ENCODE data around the gene SLC44A1. TPM values are rescaled to one million over a fixed set of nuclear protein-coding genes. Genes with fewer than 3 reads are reported as not detected.

The SLC44A1 gene
- total RNA-seq, 4 donors from 2014 or later, result 45.3 to 74.9 (median 67.7) TPM

DNA sequence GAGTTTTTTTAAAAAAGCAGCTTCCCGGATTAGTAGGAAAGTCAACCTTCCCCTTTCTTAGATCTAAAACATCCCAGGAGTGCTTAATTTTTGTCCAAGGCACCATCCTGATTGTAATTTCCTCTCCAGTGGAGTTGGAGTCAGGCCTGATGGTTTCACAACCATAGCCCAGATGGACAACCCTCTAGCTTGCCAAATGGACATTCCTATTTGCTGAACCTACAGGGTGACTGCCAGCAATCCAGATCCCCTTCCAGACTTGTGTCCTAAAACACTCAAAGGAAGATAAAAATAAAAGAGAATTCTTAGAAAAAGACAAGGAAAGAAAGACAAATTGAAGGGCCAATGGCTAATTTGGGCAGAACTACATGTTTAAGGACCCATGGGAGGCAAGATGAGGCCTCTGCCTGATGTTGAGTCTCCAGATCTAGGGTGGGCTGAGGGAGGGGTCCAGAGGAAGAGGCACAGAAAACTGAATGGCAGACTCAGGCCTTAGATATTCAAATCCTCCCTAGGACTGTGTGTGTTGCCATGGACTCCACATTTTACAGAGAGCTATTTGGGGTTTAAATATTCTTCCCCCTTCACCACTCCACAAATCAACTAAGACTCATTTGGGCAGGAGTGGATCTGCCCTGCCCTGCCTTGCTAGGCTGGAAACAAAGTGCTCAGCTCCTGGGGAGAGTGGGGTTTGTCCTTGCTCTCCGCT, 38.5 kb upstream of the SLC44A1 start:
- DNase-seq (ENCODE audit: low spot score in 2 of 2), result peak; percentile 59 to 91
- H3K4me1 ChIP-seq, result peaks cover 0 to 18% (median 2%) of the 10 kb centered on the region in 4 donors
- H3K27ac ChIP-seq, result peak overlapping the region; percentile 6 to 84 (median 65)
- 73 to 76% methylated on average over 2 of the region's 2 CpGs for WGBS, 2 donors
- no peak overlapping the region for H3K4me3 ChIP-seq
- TF ChIP-seq, protein P1, sequence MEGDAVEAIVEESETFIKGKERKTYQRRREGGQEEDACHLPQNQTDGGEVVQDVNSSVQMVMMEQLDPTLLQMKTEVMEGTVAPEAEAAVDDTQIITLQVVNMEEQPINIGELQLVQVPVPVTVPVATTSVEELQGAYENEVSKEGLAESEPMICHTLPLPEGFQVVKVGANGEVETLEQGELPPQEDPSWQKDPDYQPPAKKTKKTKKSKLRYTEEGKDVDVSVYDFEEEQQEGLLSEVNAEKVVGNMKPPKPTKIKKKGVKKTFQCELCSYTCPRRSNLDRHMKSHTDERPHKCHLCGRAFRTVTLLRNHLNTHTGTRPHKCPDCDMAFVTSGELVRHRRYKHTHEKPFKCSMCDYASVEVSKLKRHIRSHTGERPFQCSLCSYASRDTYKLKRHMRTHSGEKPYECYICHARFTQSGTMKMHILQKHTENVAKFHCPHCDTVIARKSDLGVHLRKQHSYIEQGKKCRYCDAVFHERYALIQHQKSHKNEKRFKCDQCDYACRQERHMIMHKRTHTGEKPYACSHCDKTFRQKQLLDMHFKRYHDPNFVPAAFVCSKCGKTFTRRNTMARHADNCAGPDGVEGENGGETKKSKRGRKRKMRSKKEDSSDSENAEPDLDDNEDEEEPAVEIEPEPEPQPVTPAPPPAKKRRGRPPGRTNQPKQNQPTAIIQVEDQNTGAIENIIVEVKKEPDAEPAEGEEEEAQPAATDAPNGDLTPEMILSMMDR (IDR thresholded peaks at IDR 0.05), result no peak
- TF ChIP-seq EP300 (IDR thresholded peaks at IDR 0.05) (peak in 1 of 2 donors; percentile 90), POLR2A (IDR thresholded peaks at IDR 0.05) (no peak)
- no peaks in the 10 kb centered on the region for H3K36me3 ChIP-seq
- no peaks in the 10 kb centered on the region for H3K9me3 ChIP-seq
- H3K27me3 ChIP-seq, result no peaks in the 10 kb centered on the region

DNA sequence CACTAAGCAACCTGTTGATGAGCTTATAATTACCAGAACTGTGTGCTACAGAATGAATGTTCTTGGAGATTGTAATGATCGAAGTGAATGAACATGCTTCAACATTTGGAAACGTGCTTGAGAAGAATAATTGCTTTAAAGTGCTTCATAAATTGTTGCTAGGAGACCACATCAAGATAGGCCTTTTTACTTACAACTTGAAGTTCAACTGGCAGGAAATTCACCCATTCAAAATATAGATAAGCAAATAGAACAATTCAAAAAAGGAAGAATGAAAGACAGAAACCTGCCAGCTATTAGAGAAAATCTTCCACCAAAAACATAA, 38.0 kb upstream of the SLC44A1 start:
- WGBS, 2 donors, result 57 to 61% methylated on average over 2 of the region's 2 CpGs
- TF ChIP-seq EP300 (IDR thresholded peaks at IDR 0.05) (no peak), POLR2A (IDR thresholded peaks at IDR 0.05) (no peak)
- TF ChIP-seq, protein P1 (IDR thresholded peaks at IDR 0.05), result no peak
- Histone ChIP-seq H3K4me3 (no peak overlapping the region), H3K27me3 (no peaks in the 10 kb centered on the region), H3K4me1 (peaks cover 0 to 18% (median 2%) of the 10 kb centered on the region in 4 donors), H3K9me3 (no peaks in the 10 kb centered on the region), H3K27ac (peak overlapping the region; percentile 6 to 84 (median 65)), H3K36me3 (no peaks in the 10 kb centered on the region)
- no peak for DNase-seq (ENCODE audit: low spot score in 2 of 2)

DNA sequence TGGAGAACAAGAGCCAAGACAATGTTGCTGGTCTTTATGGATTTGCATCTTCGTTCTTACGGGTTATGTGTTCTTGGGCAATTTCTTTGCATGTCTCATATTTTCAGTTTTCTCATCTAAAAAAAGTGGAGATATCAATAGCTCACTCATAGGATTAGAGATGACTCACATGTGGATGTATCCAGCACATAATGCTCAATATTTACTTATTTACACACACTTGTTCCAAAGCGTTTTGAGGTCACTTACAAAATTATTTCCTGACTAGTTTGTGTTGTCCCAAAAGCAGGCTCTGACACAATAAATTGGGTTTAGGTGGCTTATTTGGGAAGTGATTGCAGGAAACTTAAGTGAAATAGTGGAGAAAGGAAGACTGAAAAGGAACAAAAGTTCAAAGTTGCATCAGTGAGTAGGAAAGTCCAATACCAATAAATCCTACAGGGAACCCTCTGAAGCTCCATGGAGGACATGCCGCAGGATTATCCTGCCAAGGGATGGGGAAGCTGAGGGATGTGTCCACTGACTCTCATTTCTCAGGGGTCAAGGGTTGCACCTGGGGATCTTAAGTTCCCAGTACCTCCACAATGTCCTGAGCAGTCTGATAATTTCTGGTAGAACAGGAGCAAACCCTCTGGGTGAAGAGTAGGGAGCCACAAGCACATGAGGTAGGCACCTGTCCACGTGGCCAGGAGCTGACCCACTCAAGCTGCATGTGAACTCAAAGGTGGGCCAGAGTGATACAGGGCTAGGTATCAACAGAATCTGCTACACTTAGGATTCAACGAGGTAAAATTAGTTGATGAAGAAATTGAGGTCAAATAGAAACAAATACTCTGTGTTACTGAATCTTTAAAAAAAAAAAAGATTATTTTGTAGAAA, 37.4 kb upstream of the SLC44A1 start:
- peak in 1 of 2 donors; percentile 30 for DNase-seq (ENCODE audit: low spot score in 2 of 2)
- H3K4me3 ChIP-seq, result no peak overlapping the region
- H3K27ac ChIP-seq, result peak overlapping the region in 2 of 4 donors; percentile 71 to 84
- H3K36me3 ChIP-seq, result no peaks in the 10 kb centered on the region
- TF ChIP-seq, protein P1 (IDR thresholded peaks at IDR 0.05), result no peak
- TF ChIP-seq EP300 (IDR thresholded peaks at IDR 0.05), result peak in 1 of 2 donors; percentile 83
- WGBS, 2 donors, result 72 to 82% methylated on average over 6 of the region's 6 CpGs
- H3K4me1 ChIP-seq, result peaks cover 0 to 18% (median 2%) of the 10 kb centered on the region in 4 donors
- H3K9me3 ChIP-seq, result no peaks in the 10 kb centered on the region
- H3K27me3 ChIP-seq, result no peaks in the 10 kb centered on the region

DNA sequence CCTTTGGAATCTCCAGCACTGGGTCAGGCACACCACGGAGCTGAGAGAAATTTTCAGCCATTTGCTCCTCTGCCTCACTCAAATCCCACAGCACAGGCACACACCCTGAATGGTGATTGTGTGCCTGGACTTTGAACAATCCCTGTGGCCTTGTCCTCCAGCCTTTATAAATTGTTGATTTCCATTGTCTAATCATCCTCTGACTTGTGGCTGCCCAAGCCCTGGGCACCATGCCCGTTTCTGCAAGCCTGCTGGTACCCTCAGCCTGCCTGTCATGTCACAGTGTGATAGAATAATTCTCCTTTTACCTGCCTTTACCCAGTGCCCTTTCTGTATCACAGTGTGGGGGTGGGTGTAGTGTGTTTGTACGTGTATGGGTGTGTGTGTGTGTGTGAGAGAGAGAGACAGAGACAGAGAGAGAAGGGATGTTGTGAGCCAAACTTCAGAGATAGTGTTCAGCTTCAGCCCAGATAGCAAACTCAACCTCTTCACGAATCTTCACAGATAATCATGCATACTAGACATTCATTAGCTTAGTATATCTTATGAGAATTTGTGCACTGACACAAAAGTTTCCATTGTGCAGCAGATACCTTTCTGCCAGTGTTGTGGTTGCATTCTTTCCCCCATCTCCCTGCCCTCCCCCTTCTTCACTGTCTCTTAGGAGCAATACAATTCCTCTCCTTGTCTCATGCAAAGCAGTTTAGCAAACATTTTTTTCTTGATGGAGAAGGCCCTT, 27.8 kb upstream of the SLC44A1 start:
- DNase-seq (ENCODE audit: low spot score in 2 of 2), result no peak
- Histone ChIP-seq H3K4me1 (peaks cover 0 to 7% (median 3%) of the 10 kb centered on the region in 4 donors), H3K4me3 (no peak overlapping the region), H3K36me3 (no peaks in the 10 kb centered on the region), H3K27ac (no peak overlapping the region), H3K27me3 (no peaks in the 10 kb centered on the region), H3K9me3 (no peaks in the 10 kb centered on the region)
- TF ChIP-seq EP300 (IDR thresholded peaks at IDR 0.05) (no peak), POLR2A (IDR thresholded peaks at IDR 0.05) (no peak)
- TF ChIP-seq, protein P1 (IDR thresholded peaks at IDR 0.05), result no peak
- WGBS, 2 donors, result 30 to 31% methylated on average over 4 of the region's 4 CpGs

Data from tibial nerve (tissue), 4 donors.